ENCODE data around the gene SLC38A9. TPM values are rescaled to one million over a fixed set of nuclear protein-coding genes. Genes with fewer than 3 reads are reported as not detected.
A peak's percentile ranks its signal among the peaks of the same experiment; 100 is the strongest.

The SLC38A9 gene
- polyA plus RNA-seq, 1 of the 3 experiments (the other 2 are of a cell fraction), result 6.9 TPM

GRCh38 chr5:55692106-55692417 lies 20.1 kb downstream of the SLC38A9 start:
- Histone ChIP-seq H3F3A (replicated peaks; ENCODE audit: insufficient read depth) (peaks cover 3% of the 10 kb centered on the region), H3K79me2 (ENCODE audit: insufficient read depth) (peaks cover 5% of the 10 kb centered on the region; the same call in 1 of the 2 replicates), H3K36me3 (replicated peaks in 1 of 2; ENCODE audit: control insufficient read depth in 1 of 2, insufficient read depth in 2 of 2, low read length in 1 of 2) (peaks cover 1 to 8% of the 10 kb centered on the region in 2 experiments), H3K4me2 (no peak overlapping the region), H3K27ac (ENCODE audit: low read depth in 2 of 2, low read length in 1 of 2) (no peak overlapping the region), H4K20me1 (ENCODE audit: insufficient read depth) (no peaks in the 10 kb centered on the region), H3K4me3 (ENCODE audit: low read depth in 2 of 2, low read length in 1 of 2) (no peak overlapping the region), H3K9ac (no peak overlapping the region), H3K9me3 (no peaks in the 10 kb centered on the region), H2AFZ (ENCODE audit: low read depth) (no peak overlapping the region), H3K4me1 (ENCODE audit: control insufficient read depth in 1 of 2, insufficient read depth in 2 of 2, low read depth in 1 of 2, low read length in 1 of 2) (peaks cover 0 to 2% of the 10 kb centered on the region in 2 experiments; a peak in 3 of 4 replicates), H3K27me3 (ENCODE audit: insufficient read depth) (no peaks in the 10 kb centered on the region), H3K9me2 (no peaks in the 10 kb centered on the region)
- no peak for DNase-seq
- TF ChIP-seq GATA2 (CRISPR knock-in tag; IDR thresholded peaks at IDR 0.05) (no peak), RCOR1 (IDR thresholded peaks at IDR 0.05; ENCODE audit: low read length) (no peak), MAX (IDR thresholded peaks at IDR 0.05; ENCODE audit: low read depth) (no peak), EP300 (IDR thresholded peaks at IDR 0.05; ENCODE audit: borderline replicate concordance in 1 of 2, low read depth in 1 of 2, low read length in 1 of 2) (no peak), MXI1 (IDR thresholded peaks at IDR 0.05; ENCODE audit: low read depth, low read length) (no peak), POLR2AphosphoS5 (IDR thresholded peaks at IDR 0.05; ENCODE audit: low read depth, low read length) (no peak), RAD21 (IDR thresholded peaks at IDR 0.05; ENCODE audit: low read length) (no peak), REST (IDR thresholded peaks at IDR 0.05; ENCODE audit: low read depth, low read length) (no peak)
- POLR2A ChIA-PET, result interaction anchor here (1.0 kb wide), 1 partner anchor 158 kb away, joined by 5 read pairs; the partner anchor contains the start of gene PLPP1
- CTCF ChIA-PET, result interaction anchor here (0.6 to 2.5 kb wide), 45 partner anchors 9 to 466 kb away, joined by 3 to 24 read pairs (median 4); no protein-coding TSS in a partner anchor
- 90% methylated on average over 2 of the region's 2 CpGs for WGBS (ENCODE audit: low lambda C conversion rate)

- Histone ChIP-seq H3K79me2 (ENCODE audit: insufficient read depth) (peaks cover 5% of the 10 kb centered on the region; the same call in 1 of the 2 replicates), H2AFZ (ENCODE audit: low read depth) (no peak overlapping the region), H3K36me3 (replicated peaks in 1 of 2; ENCODE audit: control insufficient read depth in 1 of 2, insufficient read depth in 2 of 2, low read length in 1 of 2) (peaks cover 0 to 12% of the 10 kb centered on the region in 2 experiments), H3K9ac (no peak overlapping the region), H3K9me2 (no peaks in the 10 kb centered on the region; the same call in 1 of the 2 replicates), H4K20me1 (ENCODE audit: insufficient read depth) (no peaks in the 10 kb centered on the region), H3K4me2 (no peak overlapping the region), H3K27ac (ENCODE audit: low read depth in 2 of 2, low read length in 1 of 2) (no peak overlapping the region), H3K9me3 (no peaks in the 10 kb centered on the region), H3F3A (replicated peaks; ENCODE audit: insufficient read depth) (peaks cover 3% of the 10 kb centered on the region), H3K27me3 (ENCODE audit: insufficient read depth) (no peaks in the 10 kb centered on the region), H3K4me3 (ENCODE audit: low read depth in 2 of 2, low read length in 1 of 2) (no peak overlapping the region), H3K4me1 (ENCODE audit: control insufficient read depth in 1 of 2, insufficient read depth in 2 of 2, low read depth in 1 of 2, low read length in 1 of 2) (peaks cover 0 to 2% of the 10 kb centered on the region in 2 experiments; a peak in 3 of 4 replicates)
- CTCF ChIA-PET, result interaction anchor here (0.6 to 2.5 kb wide), 47 partner anchors 8 to 519 kb away, joined by 3 to 24 read pairs (median 4); no protein-coding TSS in a partner anchor
- POLR2A ChIA-PET, result interaction anchor here (1.0 kb wide), 1 partner anchor 157 kb away, joined by 5 read pairs; the partner anchor contains the start of gene PLPP1
- TF ChIP-seq CTCF (IDR thresholded peaks at IDR 0.05) (peak; percentile 78), SMC3 (IDR thresholded peaks at IDR 0.05; ENCODE audit: low read depth, low read length) (peak; percentile 62), RAD21 (IDR thresholded peaks at IDR 0.05; ENCODE audit: low read length) (peak; percentile 78), FOSL2 (IDR thresholded peaks at IDR 0.05; ENCODE audit: borderline replicate concordance, low read depth) (no peak), TCF12 (IDR thresholded peaks at IDR 0.05) (no peak)
- 89% methylated on average over 2 of the region's 2 CpGs for WGBS (ENCODE audit: low lambda C conversion rate)
- DNase-seq, result peak; percentile 65
Measured at GRCh38 chr5:55691265-55692105, 20.6 kb downstream of the SLC38A9 start.
